GM18951 (cell line): Measurements from ENCODE around the gene EMC1.
"Not testable (repeated sequence)": the region's sequence is repeated elsewhere in the genome, so short reads cannot be mapped to it uniquely, and the experiment has no call there.

ENCODE experiments used
- POLR2A ChIP-seq: IDR thresholded peaks from 4 replicates; pipeline ENCODE4 v1.6.1; 2011; ENCODE audit warnings: mild to moderate bottlenecking; ENCODE audit not compliant: insufficient read length, insufficient read depth; ENCODE audit errors: extremely low read depth
- in situ Hi-C: fragments of 300-500 bp; cut with MboI; formaldehyde crosslinking; loops from one replicate; pipeline ENCODE4 v1.12.0; 2022; ENCODE audit warnings: low sequenced_read_pairs, mixed read lengths, inconsistent platforms; ENCODE audit not compliant: unreplicated experiment

Gene EMC1

DNA sequence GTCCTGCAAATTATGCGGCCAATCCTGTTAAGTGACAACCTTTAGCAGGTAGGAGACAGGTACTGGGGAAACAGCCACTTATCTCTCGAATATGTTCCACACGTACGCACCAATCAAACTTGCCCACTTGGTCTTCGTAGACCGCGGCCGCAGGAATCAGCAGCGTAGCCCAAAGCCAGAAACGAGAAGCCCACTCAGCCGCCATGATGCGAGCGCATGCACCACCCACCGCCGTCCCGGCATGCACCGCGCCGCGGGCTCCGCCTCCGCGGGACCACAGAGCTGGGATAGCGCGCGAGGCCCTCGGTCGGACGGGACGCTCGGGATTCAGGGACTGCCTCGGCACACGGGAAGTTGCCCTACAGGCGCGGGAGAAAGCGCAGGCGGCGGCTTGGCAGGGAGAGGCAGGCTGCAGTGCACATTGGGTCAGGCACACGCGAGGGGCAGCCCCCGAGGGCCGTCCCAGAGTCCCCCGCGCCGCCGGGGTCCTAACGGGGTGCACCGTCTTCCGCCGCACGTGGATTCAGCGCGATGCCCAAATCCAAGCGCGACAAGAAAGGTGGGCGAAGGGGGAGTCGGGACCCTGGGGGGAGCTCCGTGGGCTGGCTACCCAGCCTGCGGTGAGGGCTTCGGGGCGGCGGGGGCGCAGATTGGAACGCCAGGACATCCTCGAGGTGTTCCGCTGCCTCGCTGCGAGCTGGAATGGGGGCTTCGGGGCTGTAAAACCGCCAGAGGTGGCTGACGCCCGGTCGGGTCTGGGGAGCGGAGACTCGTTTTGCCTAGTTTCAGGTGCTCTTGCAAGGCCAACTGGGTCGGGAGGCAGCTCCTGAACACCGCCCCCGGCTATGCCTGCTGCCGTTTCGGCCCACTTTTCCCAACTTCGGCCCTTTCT, at the start of gene EMC1, which contains the start of gene MRTO4:
Gene EMC1, minus strand, starts transcription at position 220 of the 892 bp plus-strand sequence. Its CDS starts 15 bp downstream, at position 205.
Gene MRTO4, plus strand, starts transcription at position 501 of the 892 bp plus-strand sequence. Its CDS starts 31 bp downstream, at position 532.
- in situ Hi-C loops: no loop called here
- peak; percentile 94 for TF ChIP-seq POLR2A

DNA sequence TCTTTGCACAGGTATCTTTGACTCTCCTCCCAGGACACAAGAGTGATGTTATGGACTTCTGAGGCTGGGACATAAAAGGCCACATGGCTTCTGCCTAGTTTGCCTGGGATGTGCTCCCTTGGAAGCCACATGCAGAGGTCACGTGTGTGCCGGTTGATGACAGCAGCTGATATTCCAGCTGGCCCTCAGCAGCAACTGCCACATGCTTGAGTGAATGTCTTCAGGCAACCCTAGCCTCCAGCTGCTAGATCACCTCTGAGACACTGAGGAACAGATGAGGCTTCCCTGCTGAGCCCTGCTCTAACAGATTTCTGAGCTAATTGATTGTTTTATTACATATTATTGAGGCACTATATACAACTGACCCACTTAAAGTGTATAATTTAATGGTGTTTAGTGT, 48.9 kb upstream of the EMC1 start:
- in situ Hi-C loops: no loop called here
- TF ChIP-seq POLR2A: no peak

DNA sequence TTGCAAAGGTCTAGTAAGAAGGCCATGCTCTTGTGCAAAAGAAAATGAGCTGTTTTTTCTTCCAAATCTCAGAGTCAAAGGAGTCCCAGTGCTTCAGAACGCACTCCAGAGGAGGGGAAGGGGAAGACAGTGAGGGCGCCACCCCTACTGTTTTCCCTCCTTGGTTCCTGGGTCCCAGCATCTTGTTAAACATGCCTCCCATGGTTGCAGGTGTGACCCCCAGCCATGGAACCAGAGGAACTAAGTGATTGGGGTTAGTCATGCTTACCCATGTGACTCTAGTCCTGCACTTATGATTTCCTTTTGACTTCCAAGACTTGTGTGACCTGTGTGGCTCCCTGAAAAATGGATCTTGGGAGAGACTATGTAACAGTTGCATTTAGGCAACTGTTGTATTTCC, 43.3 kb upstream of the EMC1 start:
- TF ChIP-seq POLR2A: no peak
- in situ Hi-C loops: no loop called here

DNA sequence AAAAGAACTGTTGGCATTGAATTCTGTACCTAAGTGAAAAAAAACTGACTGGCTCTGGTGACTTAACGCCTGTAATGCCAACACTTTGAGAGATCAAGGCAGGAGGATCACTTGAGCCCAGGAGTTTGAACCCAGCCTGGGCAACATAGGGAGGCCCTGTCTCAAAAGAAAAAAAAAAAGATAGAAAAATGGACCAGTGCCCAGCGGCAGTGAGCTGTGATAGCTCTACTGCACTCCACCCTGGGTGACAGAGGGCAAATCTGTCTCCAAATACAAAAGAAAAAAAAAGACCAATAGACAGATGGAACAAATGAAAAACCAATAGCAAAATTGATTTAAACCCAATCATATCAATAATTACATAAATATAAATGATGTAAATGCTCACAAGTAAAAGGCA, 37.9 kb upstream of the EMC1 start:
- in situ Hi-C loops: no loop called here

DNA sequence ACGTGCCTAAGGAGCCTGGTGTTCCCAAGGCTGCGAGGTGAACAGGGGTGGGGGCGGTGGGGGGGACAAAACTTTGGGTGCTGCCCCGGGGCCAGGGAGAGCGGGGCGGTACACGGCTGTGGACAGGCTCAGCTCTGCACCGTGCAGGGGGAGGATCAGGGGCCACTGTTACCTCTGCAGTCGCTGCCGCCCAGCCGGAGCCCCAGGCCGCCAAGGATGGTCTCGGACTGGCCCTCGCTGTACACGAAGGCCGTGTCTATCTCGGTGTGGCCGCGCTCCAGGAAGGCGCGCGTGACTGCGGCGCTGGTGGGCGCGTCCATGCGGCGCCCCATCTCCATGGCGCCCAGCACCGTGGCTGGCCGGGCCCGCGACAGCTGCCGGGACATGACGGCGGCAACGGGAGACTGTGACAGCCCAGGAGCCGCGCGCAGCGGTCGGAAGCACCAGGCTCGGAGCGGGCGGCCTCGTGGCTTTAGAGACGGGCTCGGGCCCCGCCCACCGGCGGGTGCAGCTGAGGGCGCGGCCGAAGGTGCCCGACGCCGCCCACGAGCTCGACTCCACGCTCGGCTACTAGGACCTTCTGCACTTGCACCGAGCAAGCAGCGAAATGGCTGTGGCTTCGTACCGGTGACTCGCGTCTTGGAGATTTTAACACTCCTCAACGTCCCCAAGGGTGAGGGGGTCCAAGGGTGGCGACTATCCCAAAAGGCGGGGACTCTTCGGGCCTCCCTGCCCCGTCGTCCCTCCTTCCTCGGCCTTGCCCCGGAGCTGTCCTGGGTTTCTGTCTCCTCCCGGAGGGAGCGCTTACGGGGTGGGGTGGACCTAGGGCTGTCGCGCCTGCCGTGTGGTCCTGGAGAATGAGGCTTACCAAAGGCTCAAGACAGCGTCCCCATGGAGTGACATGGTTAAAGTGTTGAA, 37.3 kb upstream of the EMC1 start, which contains the start of gene AKR7A3:
Gene AKR7A3, minus strand, starts transcription at position 447 of the 918 bp plus-strand sequence. Its CDS starts 61 bp downstream, at position 386.
- in situ Hi-C loops: not testable (repeated sequence)

More for the DNA sequence above, 37.9 kb upstream of the EMC1 start:
- TF ChIP-seq POLR2A: no peak

DNA sequence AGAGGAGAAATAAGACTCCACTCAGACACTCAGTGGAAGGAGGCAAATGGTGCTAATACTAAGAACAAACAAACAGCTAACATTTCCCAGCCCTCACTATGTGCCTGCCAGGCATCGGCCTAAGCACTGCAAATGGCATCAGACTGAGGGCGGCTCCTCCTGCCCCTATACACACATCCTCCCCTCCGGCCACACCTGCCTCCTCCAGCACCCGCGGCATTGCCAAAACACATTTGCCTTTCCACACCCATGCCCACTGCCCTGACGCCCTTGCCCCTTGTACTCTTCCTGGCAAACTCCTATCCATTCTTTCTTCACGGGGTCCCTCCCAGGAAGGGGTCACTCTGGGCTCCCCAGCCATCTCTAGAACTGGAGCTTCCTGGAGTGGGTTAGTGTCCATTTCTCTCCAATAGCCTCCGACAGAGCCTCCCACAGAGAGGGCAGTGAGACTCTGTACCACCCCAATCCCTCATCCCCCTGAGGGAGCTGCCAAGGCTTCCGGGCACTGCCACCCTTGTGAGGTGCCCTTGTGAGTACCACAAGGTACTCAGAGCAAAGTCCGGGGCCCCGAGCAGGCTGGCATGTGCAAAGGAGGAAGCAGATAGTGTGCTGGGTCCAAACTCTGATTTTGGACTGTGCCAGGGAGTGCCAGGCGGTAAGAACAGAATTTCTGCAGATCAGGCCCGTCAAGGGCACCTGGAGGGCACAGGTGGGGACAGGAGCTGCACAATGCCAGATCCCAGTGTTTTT, 36.3 kb upstream of the EMC1 start:
- TF ChIP-seq POLR2A: no peak

DNA sequence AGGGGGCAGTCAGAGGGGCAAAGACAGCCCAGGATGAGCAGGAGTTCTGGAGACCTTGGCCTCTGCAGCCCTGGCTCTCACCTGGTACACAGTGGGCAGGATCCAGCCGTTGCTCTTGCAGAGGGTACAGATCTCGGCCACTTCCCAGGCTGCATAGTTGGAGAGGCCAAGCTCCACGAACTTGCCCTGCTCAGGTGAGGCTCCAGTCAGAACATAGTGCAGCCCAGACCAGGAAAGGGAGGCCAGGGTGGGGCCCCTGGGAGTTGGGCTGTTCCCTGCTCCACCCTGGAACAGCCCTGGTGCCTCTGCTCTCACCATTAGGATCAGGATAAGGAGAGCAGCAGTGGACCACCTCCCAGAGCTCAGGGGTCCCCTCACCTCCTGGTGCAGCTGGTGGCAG, 34.5 kb upstream of the EMC1 start:
- in situ Hi-C loops: not testable (repeated sequence)

More for the DNA sequence above, 36.3 kb upstream of the EMC1 start:
- in situ Hi-C loops: no loop called here

DNA sequence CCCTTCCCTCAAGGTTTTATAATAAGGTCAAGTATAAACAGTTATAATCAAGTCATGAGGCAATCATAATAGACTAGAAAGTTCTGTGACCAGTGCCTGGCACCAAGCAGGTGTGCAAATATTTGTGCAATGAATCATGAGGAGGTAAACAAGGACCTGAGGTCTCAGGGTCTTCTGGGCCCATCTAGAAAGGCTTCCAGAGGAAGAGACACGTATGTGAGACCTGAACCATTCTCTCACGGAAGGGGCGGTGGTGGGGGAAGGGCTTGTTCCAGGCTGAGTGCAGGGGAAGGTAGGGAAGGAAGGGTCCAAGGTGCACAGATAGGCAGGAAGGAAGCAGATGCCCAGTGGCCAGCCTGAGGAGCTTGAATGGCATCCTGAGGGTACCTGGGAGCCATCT, 34.0 kb upstream of the EMC1 start:
- in situ Hi-C loops: not testable (repeated sequence)

DNA sequence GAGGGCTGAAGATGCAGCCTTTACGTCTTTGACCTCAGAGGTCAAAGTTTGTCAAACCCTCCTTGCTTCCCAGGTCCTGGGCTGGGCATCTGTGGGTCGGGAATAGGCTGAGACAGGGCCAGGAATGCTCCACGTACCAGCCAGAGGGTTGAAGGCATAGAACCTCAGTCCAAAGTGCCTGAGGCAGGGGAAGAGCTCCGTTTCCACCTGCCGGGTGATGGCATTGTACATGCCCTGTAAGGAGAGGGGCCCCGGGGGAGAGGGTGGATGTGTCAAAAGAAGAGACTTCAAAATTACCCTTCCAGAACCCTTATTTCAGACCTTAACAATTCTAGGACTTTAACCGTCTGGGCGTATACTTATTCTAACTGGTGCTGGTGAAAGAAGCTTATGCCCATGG, 33.6 kb upstream of the EMC1 start:
- no peak for TF ChIP-seq POLR2A
- in situ Hi-C loops: no loop called here

DNA sequence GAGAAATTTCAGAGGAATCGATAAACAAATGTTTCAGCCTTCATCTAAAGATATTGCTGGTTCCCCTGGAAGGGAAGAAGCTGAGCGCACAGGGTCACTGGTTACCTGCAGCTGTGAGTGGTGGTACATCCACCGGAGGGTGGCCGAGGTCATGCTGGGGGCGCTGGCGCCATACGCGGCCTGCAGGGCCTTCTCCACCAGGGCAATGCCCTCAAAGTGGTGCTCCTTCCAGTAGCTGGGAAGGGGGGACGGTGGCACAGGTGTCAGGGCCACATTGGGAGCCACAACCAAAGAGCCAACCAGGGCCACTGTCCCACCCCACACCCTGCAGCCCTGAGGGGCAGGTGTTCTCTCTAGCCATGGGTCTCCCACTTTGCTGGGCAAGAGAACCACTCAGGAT, 32.6 kb upstream of the EMC1 start:
- in situ Hi-C loops: no loop called here
- TF ChIP-seq POLR2A: no peak

DNA sequence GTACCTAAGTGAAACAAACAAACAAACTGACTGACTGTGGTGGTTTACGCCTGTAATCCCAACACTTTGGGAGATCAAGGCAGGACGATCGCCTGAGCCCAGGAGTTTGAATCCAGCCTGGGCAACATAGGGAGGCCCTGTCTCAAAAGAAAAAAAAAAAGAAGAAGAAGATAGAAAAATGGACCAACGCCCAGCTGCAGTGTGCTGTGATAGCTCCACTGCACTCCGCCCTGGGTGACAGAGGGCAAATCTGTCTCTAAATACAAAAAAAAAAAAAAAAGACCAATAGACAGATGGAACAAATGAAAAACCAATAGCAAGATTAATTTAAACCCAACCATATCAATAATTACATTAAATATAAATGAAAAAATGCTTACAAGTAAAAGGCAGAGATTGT, 23.3 kb upstream of the EMC1 start:
- in situ Hi-C loops: no loop called here
- TF ChIP-seq POLR2A: no peak

DNA sequence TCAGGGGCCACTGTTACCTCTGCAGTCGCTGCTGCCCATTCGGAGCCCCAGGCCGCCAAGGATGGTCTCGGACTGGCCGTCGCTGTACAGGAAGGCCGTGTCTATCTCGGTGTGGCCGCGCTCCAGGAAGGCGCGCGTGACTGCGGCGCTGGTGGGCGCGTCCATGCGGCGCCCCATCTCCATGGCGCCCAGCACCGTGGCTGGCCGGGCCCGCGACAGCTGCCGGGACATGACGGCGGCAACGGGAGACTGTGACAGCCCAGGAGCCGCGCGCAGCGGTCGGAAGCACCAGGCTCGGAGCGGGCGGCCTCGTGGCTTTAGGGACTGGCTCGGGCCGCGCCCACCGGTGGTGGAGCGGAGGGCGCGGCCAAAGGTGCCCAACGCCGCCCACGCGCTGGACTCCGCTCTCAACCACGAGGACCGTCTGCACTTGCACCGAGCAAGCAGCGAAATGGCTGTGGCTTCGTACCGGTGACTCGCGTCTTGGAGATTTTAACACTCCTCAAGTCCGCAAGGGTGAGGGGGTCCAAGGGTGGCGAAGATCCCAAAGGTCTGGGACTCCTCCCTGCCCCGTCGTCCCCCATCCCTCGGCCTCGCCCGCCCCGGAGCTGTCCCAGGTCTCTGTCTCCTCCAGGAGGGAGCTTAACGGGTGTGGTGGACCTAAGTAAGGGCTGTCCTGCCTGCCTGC, 22.7 kb upstream of the EMC1 start:
- in situ Hi-C loops: not testable (repeated sequence)
